HuH-7 (cell line): ENCODE measurements around the gene MED12L.
"Not testable (repeated sequence)": the region's sequence is repeated elsewhere in the genome, so short reads cannot be mapped to it uniquely, and the experiment has no call there.

Experiments
- DNase-seq: peaks from one replicate; pipeline ENCODE4 v3.0.0; 2011; ENCODE audit warnings: low spot score

MED12L gene

GRCh38 chr3:151209654-151210053 lies 124.2 kb downstream of the MED12L start:
- DNase-seq, result no peak

- no peak for DNase-seq
These were observed 125.4 kb downstream of the MED12L start for GRCh38 chr3:151210676-151211381.

GRCh38 chr3:151213151-151213550 lies 127.7 kb downstream of the MED12L start:
- DNase-seq, result no peak

- no peak for DNase-seq
These were observed 128.4 kb downstream of the MED12L start for GRCh38 chr3:151213881-151214280.

- no peak for DNase-seq
These were observed 129.0 kb downstream of the MED12L start for GRCh38 chr3:151214459-151214858.

- no peak for DNase-seq
These were observed 131.5 kb downstream of the MED12L start for GRCh38 chr3:151216641-151217607.

GRCh38 chr3:151218136-151218535 lies 132.7 kb downstream of the MED12L start:
- DNase-seq, result no peak

GRCh38 chr3:151219056-151219455 lies 133.6 kb downstream of the MED12L start:
- no peak for DNase-seq

GRCh38 chr3:151224268-151224866 lies 138.9 kb downstream of the MED12L start:
- no peak for DNase-seq

GRCh38 chr3:151225040-151225975 lies 139.8 kb downstream of the MED12L start:
- DNase-seq, result no peak

- DNase-seq, result no peak
These were observed 140.7 kb downstream of the MED12L start for GRCh38 chr3:151226088-151226563.

- no peak for DNase-seq
These were observed 141.4 kb downstream of the MED12L start for GRCh38 chr3:151226825-151227224.

- DNase-seq, result no peak
These were observed 141.9 kb downstream of the MED12L start for GRCh38 chr3:151227266-151227806.

GRCh38 chr3:151227807-151228665 lies 142.6 kb downstream of the MED12L start:
- DNase-seq, result no peak

- DNase-seq, result no peak
These were observed 143.2 kb downstream of the MED12L start for GRCh38 chr3:151228666-151229040.

GRCh38 chr3:151230646-151231045 lies 145.2 kb downstream of the MED12L start:
- no peak for DNase-seq

- DNase-seq, result not testable (repeated sequence)
These were observed 146.9 kb downstream of the MED12L start for GRCh38 chr3:151232403-151232802.

- DNase-seq, result no peak
These were observed 147.5 kb downstream of the MED12L start for GRCh38 chr3:151232991-151233390.

- DNase-seq, result no peak
These were observed 149.4 kb downstream of the MED12L start for GRCh38 chr3:151234825-151235224.

GRCh38 chr3:151236316-151236715 lies 150.9 kb downstream of the MED12L start:
- no peak for DNase-seq
